Cardiac fibroblast (primary cell): Measurements from ENCODE around the gene GRK5.

ENCODE experiments used
- DNase-seq, 2 donors: peaks; one replicate each; pipeline versions ENCODE4 v3.0.0 to v3.0.0-alpha.2; 2010; ENCODE audit warnings: low read depth in 2 of 2
- H3K4me3 ChIP-seq, 2 donors: replicated peaks in 1 of 2; 1 replicate in 1 of 2; 2 replicates in 1 of 2; pipeline ENCODE4 v1.5.1; 2011; ENCODE audit warnings: low read depth in 2 of 2, low read length in 2 of 2, mild to moderate bottlenecking in 2 of 2, moderate library complexity in 1 of 2
- CTCF ChIP-seq: IDR thresholded peaks from one replicate; pipeline ENCODE4 v1.5.1; 2011; ENCODE audit warnings: low read depth, mild to moderate bottlenecking, low read length, inconsistent platforms

Gene GRK5

GRCh38 chr10:119408969-119409371 lies 201.6 kb downstream of the GRK5 start:
- TF ChIP-seq CTCF, result no peak
- peak; percentile 67 to 89 for DNase-seq
- H3K4me3 ChIP-seq, result no peak overlapping the region

GRCh38 chr10:119409385-119409784 lies 202.0 kb downstream of the GRK5 start:
- TF ChIP-seq CTCF, result no peak
- DNase-seq, result no peak
- no peak overlapping the region for H3K4me3 ChIP-seq

GRCh38 chr10:119409906-119410305 lies 202.5 kb downstream of the GRK5 start:
- DNase-seq, result peak; percentile 86 to 91
- no peak for TF ChIP-seq CTCF
- no peak overlapping the region for H3K4me3 ChIP-seq

GRCh38 chr10:119410361-119411116 lies 203.2 kb downstream of the GRK5 start:
- TF ChIP-seq CTCF, result no peak
- DNase-seq, result no peak
- no peak overlapping the region for H3K4me3 ChIP-seq

GRCh38 chr10:119412244-119413092 lies 205.1 kb downstream of the GRK5 start:
- no peak for TF ChIP-seq CTCF
- H3K4me3 ChIP-seq, result no peak overlapping the region
- peak; percentile 53 to 78 for DNase-seq

GRCh38 chr10:119413093-119413453 lies 205.7 kb downstream of the GRK5 start:
- no peak overlapping the region for H3K4me3 ChIP-seq
- no peak for TF ChIP-seq CTCF
- DNase-seq, result peak; percentile 28 to 47
